Hematopoietic multipotent progenitor cell treated with erythropoietin and hydrocortisone succinate and interleukin-3 and kit ligand, for 8 days (in vitro differentiated cells): Measurements from ENCODE around the gene ZNF384.
A peak's percentile ranks its signal among the peaks of the same experiment; 100 is the strongest.

Experiments used
- DNase-seq: peaks from one replicate; pipeline ENCODE4 v3.0.0-alpha.2; 2015

ZNF384 gene

GRCh38 chr12:6653342-6653741 lies 35.8 kb downstream of the ZNF384 start:
- DNase-seq: no peak

GRCh38 chr12:6652391-6652790 lies 36.8 kb downstream of the ZNF384 start:
- DNase-seq: no peak

GRCh38 chr12:6650832-6651231 lies 38.3 kb downstream of the ZNF384 start:
- no peak for DNase-seq

GRCh38 chr12:6647083-6647604 lies 42.0 kb downstream of the ZNF384 start, which contains the start of gene ACRBP:
ACRBP (minus strand) TSS chr12:6647432; CDS start chr12:6647366, 66 bp downstream.
- DNase-seq: peak; percentile 78

GRCh38 chr12:6646276-6647082 lies 42.7 kb downstream of the ZNF384 start:
- DNase-seq: no peak

GRCh38 chr12:6644903-6645302 lies 44.3 kb downstream of the ZNF384 start:
- DNase-seq: peak; percentile 12

- DNase-seq: no peak
Measured at GRCh38 chr12:6644257-6644596, 44.9 kb downstream of the ZNF384 start.

- no peak for DNase-seq
Measured at GRCh38 chr12:6643569-6644256, 45.5 kb downstream of the ZNF384 start.

- DNase-seq: peak; percentile 36
Measured at GRCh38 chr12:6641131-6641530, 48.0 kb downstream of the ZNF384 start.

GRCh38 chr12:6640497-6640896 lies 48.7 kb downstream of the ZNF384 start:
- no peak for DNase-seq

GRCh38 chr12:6639151-6639801 lies 49.9 kb downstream of the ZNF384 start:
- peak; percentile 75 for DNase-seq

- DNase-seq: peak; percentile 35
Measured at GRCh38 chr12:6638305-6638704, 50.9 kb downstream of the ZNF384 start.

GRCh38 chr12:6635856-6636531 lies 53.2 kb downstream of the ZNF384 start, which contains the start of gene LPAR5:
LPAR5 (minus strand) TSS chr12:6635959; CDS start chr12:6621248, 14,711 bp downstream.
- DNase-seq: peak; percentile 89

GRCh38 chr12:6635375-6635855 lies 53.8 kb downstream of the ZNF384 start:
- peak; percentile 81 for DNase-seq

- peak; percentile 37 for DNase-seq
Measured at GRCh38 chr12:6632026-6632983, 56.9 kb downstream of the ZNF384 start.

- DNase-seq: peak; percentile 75
Measured at GRCh38 chr12:6631549-6631961, 57.6 kb downstream of the ZNF384 start.

GRCh38 chr12:6630736-6631135 lies 58.4 kb downstream of the ZNF384 start:
- no peak for DNase-seq

- DNase-seq: peak; percentile 37
Measured at GRCh38 chr12:6627616-6628015, 61.6 kb downstream of the ZNF384 start.

GRCh38 chr12:6626654-6627283 lies 62.4 kb downstream of the ZNF384 start:
- peak; percentile 47 for DNase-seq

- no peak for DNase-seq
Measured at GRCh38 chr12:6620885-6621274, 68.3 kb downstream of the ZNF384 start.
